Measurements from ENCODE around the gene PALD1.
"Not testable (repeated sequence)": the region's sequence is repeated elsewhere in the genome, so short reads cannot be mapped to it uniquely, and the experiment has no call there.

Gene PALD1

DNA sequence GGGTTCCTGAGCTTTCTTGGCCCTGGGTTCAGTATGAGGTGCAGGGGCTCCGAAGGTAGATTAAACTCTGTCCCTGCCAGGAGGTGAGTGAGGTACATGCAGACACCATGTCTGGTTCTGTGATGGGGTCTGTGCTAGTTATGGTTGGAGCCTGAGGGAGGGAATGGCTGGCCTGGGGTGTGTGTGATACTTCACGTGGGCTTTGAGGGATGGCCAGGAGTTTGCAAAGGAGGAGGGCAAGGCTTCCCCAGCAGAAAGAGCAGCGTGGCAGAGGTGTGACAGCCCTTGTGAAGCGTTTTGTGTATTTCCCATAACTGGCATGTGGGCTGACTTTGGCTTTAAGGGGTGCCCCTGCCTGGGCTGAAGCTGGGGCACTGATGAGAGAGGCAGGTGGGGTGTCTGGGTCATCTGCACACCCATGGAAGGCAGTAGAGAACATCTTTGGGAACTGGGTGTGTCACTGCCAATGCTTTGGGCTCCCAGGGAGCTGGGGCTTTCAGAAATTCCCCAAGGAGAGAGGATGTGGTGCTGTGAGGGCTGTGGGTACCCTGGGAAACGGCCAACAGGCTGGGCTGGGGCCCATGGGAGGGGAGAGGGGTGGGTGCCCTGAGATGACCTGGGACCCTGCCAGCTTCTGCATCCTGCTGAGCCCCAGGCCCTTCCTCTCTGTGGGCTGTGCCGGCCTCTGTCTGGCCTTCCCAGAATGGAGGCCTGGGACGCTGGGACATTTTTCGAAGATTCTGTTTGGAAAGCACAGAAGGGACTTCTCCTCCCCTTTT lies 4.6 kb downstream of the PALD1 start:
- TF ChIP-seq, protein P1, sequence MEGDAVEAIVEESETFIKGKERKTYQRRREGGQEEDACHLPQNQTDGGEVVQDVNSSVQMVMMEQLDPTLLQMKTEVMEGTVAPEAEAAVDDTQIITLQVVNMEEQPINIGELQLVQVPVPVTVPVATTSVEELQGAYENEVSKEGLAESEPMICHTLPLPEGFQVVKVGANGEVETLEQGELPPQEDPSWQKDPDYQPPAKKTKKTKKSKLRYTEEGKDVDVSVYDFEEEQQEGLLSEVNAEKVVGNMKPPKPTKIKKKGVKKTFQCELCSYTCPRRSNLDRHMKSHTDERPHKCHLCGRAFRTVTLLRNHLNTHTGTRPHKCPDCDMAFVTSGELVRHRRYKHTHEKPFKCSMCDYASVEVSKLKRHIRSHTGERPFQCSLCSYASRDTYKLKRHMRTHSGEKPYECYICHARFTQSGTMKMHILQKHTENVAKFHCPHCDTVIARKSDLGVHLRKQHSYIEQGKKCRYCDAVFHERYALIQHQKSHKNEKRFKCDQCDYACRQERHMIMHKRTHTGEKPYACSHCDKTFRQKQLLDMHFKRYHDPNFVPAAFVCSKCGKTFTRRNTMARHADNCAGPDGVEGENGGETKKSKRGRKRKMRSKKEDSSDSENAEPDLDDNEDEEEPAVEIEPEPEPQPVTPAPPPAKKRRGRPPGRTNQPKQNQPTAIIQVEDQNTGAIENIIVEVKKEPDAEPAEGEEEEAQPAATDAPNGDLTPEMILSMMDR (IDR thresholded peaks at IDR 0.05; ENCODE audit: low read depth, low read length, missing control alignments) = no peak
- Histone ChIP-seq H3K27ac (no peak overlapping the region), H3K36me3 (replicated peaks) (no peaks in the 10 kb centered on the region), H3K4me3 (ENCODE audit: low read depth, low read length) (no peak overlapping the region), H3K27me3 (replicated peaks) (no peaks in the 10 kb centered on the region)
- in situ Hi-C loops (cut with HindIII; ENCODE audit: low pct_ligation_motif_present, low sequenced_read_pairs) = no loop called here
- no peak for DNase-seq

DNA sequence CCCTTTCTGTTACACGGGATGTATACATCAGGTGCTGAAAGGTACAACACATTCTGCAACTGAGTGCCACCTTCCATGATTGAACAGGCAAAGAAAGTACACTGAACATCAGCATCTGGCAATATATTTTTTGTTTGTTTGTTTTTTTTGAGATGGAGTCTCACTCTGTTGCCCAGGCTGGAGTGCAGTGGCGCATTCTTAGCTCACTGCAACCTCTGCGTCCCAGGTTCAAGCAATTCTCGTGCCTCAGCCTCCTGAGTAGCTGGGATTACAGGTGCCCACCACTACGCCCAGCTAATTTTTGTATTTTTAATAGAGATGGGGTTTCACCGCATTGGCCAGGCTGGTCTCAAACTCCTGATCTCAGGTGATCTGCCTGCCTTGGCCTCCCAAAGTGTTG lies 5.3 kb downstream of the PALD1 start:
- H3K27ac ChIP-seq; H3K4me3 ChIP-seq (ENCODE audit: low read depth, low read length); in situ Hi-C loops (cut with HindIII; ENCODE audit: low pct_ligation_motif_present, low sequenced_read_pairs); DNase-seq; H3K36me3 ChIP-seq (replicated peaks); H3K27me3 ChIP-seq (replicated peaks): not testable (repeated sequence)

DNA sequence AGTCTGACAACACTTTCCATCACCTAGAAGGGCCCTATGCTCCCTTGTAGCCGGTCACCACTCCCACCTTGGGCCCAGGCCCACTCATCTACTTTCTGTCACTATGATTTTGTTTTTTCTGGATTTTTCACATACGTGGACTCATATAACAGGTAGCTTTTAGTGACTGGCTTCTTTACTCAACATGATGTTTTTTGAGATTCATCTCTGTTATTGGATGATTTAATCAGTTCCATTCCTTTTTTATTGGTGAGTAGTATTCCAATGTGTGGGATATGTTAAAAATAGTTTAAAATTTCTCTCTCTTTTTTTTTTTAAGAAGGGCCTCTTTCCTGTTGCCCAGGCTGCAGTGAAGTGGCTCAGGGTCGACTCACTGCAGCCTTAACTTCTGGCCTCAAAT lies 9.3 kb downstream of the PALD1 start:
- in situ Hi-C loops (cut with HindIII; ENCODE audit: low pct_ligation_motif_present, low sequenced_read_pairs) = no loop called here
- TF ChIP-seq, protein P1 (IDR thresholded peaks at IDR 0.05; ENCODE audit: low read depth, low read length, missing control alignments) = no peak
- Histone ChIP-seq H3K27me3 (replicated peaks) (no peaks in the 10 kb centered on the region), H3K27ac (no peak overlapping the region), H3K4me3 (ENCODE audit: low read depth, low read length) (no peak overlapping the region), H3K36me3 (replicated peaks) (no peaks in the 10 kb centered on the region)
- no peak for DNase-seq

DNA sequence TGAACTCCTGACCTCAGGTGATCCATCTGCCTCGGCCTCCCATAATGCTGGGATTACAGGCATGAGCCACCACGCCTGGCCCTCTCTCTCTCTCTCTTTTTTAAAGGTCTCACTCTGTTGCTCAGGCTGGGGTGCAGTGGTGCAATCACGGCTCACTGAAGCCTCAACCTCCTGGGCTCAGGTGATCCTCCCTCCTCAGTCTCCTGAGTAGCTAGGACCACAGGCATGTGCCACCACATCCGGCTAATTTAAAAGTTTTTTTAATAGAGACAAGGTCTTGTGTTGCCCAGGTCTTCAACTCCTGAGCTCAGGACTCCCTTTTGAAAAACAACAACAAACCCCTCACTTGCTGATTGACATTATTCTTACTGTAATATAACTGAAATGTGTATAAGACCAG lies 11.6 kb downstream of the PALD1 start:
- TF ChIP-seq, protein P1 (IDR thresholded peaks at IDR 0.05; ENCODE audit: low read depth, low read length, missing control alignments) = no peak
- H3K27me3 ChIP-seq (replicated peaks) = no peaks in the 10 kb centered on the region
- no peak for DNase-seq
- H3K4me3 ChIP-seq (ENCODE audit: low read depth, low read length) = no peak overlapping the region
- H3K27ac ChIP-seq = no peak overlapping the region
- in situ Hi-C loops (cut with HindIII; ENCODE audit: low pct_ligation_motif_present, low sequenced_read_pairs) = no loop called here
- no peaks in the 10 kb centered on the region for H3K36me3 ChIP-seq (replicated peaks)

DNA sequence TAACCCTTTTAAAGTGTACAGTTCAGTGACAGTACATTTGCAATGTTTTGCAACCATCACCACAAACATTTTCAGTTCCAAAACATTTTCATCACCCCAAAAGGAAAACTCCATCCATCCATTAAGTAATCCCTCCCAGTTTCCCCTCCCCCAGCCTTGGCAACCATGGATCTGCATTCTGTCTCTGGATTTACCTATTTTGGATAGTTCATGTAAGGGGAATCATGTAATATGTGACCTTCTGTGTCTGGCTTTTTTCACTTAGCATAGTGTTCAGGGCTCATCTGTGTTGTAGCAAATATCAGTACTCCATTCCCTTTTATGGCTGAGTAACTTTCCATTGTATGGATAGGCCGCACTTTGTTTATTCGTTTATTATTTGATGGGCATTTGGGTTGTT lies 13.0 kb downstream of the PALD1 start:
- Histone ChIP-seq H3K27me3 (replicated peaks) (no peaks in the 10 kb centered on the region), H3K36me3 (replicated peaks) (no peaks in the 10 kb centered on the region), H3K4me3 (ENCODE audit: low read depth, low read length) (no peak overlapping the region), H3K27ac (no peak overlapping the region)
- no peak for DNase-seq
- in situ Hi-C loops (cut with HindIII; ENCODE audit: low pct_ligation_motif_present, low sequenced_read_pairs) = no loop called here
- TF ChIP-seq, protein P1 (IDR thresholded peaks at IDR 0.05; ENCODE audit: low read depth, low read length, missing control alignments) = no peak

DNA sequence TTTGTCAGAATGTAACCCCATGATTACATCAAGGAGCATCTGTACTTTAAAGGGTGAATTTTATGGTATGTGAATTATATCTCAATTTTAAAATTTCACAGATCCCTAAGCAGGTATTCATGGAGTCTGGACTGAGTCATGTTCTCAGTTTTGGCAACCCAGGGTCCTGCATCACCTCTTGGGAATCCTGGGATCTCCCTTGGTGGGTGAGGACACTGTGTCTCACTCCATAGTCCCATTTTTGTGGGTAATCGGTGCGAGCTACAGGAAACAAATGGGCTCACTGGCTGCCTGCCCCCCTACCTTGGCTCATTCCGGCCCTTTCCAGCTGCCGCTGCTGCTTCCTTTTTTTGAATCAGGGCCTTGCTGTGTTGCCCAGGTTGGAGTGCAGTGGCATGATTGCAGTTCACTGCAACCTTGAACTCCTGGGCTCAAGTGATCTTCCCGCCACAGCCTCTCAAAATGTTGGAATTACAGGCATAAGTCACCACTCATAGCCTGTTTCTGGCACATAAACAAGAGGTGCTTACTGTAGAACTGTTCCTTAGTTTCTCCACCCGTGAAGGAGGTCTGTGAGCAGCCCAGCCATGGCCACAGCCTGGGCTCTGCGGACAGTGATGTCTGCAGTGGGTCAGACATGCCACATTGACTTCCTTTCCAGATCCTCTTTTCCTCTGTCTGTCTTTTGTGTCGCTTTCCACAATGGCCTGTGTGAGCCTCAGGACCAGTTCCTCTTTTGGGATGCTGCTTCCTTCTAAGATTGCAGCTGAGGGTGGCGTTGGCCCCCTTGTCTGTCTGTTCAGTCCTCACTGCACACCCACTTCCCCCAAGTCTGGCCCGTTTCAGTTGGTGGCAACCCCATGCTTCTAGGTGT lies 14.5 kb downstream of the PALD1 start:
- in situ Hi-C loops (cut with HindIII; ENCODE audit: low pct_ligation_motif_present, low sequenced_read_pairs) = no loop called here
- H3K27ac ChIP-seq = no peak overlapping the region
- H3K27me3 ChIP-seq (replicated peaks) = no peaks in the 10 kb centered on the region
- no peaks in the 10 kb centered on the region for H3K36me3 ChIP-seq (replicated peaks)
- no peak overlapping the region for H3K4me3 ChIP-seq (ENCODE audit: low read depth, low read length)
- TF ChIP-seq, protein P1 (IDR thresholded peaks at IDR 0.05; ENCODE audit: low read depth, low read length, missing control alignments) = no peak
- no peak for DNase-seq

Data from brain microvascular endothelial cell (primary cell).